GM23338 (cell line): ENCODE results near the gene WDR27. TPM values are rescaled to one million over a fixed set of nuclear protein-coding genes. Genes with fewer than 3 reads are reported as not detected.

Source experiments
- ATAC-seq: fragments of 200-7000 bp; cut with Tn5 transposase; 3 replicates; pipeline ENCODE4 v1.9.1; 2020
- DNase-seq: peaks from one replicate; pipeline ENCODE4 v3.0.0-alpha.2; 2015; ENCODE audit warnings: low spot score
- H2AFZ ChIP-seq: fragments of 200-600 bp; sonication (generic); 2 replicates; pipeline ENCODE4 v1.8.0; 2016; ENCODE audit warnings: antibody characterized with exemption, mild to moderate bottlenecking, moderate library complexity
- H3F3A ChIP-seq: fragments of 200-600 bp; sonication (generic); replicated peaks from 2 replicates; pipeline ENCODE4 v1.8.0; 2017; ENCODE audit warnings: antibody characterized with exemption, mixed run types, low read depth
- H3K27ac ChIP-seq: fragments of 200-600 bp; sonication (generic); 2 replicates; pipeline ENCODE4 v1.6.1; 2016; ENCODE audit warnings: low read depth
- H3K27me3 ChIP-seq: fragments of 200-600 bp; sonication (generic); 2 replicates; pipeline ENCODE4 v1.8.0; 2016; ENCODE audit warnings: mild to moderate bottlenecking, mixed run types, moderate library complexity; ENCODE audit not compliant: insufficient read depth
- H3K36me3 ChIP-seq: fragments of 200-600 bp; sonication (generic); 2 replicates; pipeline ENCODE4 v1.8.0; 2016; ENCODE audit warnings: mild to moderate bottlenecking; ENCODE audit not compliant: insufficient read depth
- H3K4me1 ChIP-seq: fragments of 200-600 bp; sonication (generic); 2 replicates; pipeline ENCODE4 v1.8.0; 2016; ENCODE audit warnings: mild to moderate bottlenecking, moderate library complexity; ENCODE audit not compliant: insufficient read depth
- H3K4me2 ChIP-seq: fragments of 200-600 bp; sonication (generic); 2 replicates; pipeline ENCODE4 v1.7.1; 2017; ENCODE audit warnings: mixed run types
- H3K4me3 ChIP-seq: fragments of 200-600 bp; sonication (generic); 2 replicates; pipeline ENCODE4 v1.6.1; 2016; ENCODE audit warnings: mixed run types
- H3K79me2 ChIP-seq: fragments of 200-600 bp; sonication (generic); replicated peaks from 2 replicates; pipeline ENCODE4 v1.8.0; 2017; ENCODE audit warnings: mild to moderate bottlenecking; ENCODE audit not compliant: insufficient read depth
- H3K9me2 ChIP-seq: fragments of 200-600 bp; sonication (generic); 2 replicates; pipeline ENCODE4 v1.8.0; 2017; ENCODE audit not compliant: insufficient read depth
- H4K20me1 ChIP-seq: fragments of 200-600 bp; sonication (generic); replicated peaks from 2 replicates; pipeline ENCODE4 v1.8.0; 2017; ENCODE audit warnings: mild to moderate bottlenecking; ENCODE audit not compliant: insufficient read depth
- H3K27ac Mint-ChIP-seq: 2 replicates; pipeline ENCODE4 v1.8.0; 2020; ENCODE audit warnings: inconsistent platforms, mild to moderate bottlenecking, moderate library complexity, mixed read lengths
- H3K27me3 Mint-ChIP-seq: 3 replicates; pipeline ENCODE4 v1.8.0; 2022; ENCODE audit warnings: low read depth, mild to moderate bottlenecking, moderate library complexity, mixed read lengths, inconsistent platforms; ENCODE audit not compliant: insufficient read depth, poor library complexity
- H3K36me3 Mint-ChIP-seq: 3 replicates; pipeline ENCODE4 v1.8.0; 2021; ENCODE audit warnings: low read depth, mild to moderate bottlenecking, inconsistent platforms, moderate library complexity, mixed read lengths
- H3K4me1 Mint-ChIP-seq: 3 replicates; pipeline ENCODE4 v1.8.0; 2020; ENCODE audit warnings: mild to moderate bottlenecking, inconsistent platforms, mixed read lengths
- H3K4me3 Mint-ChIP-seq: 3 replicates; pipeline ENCODE4 v1.8.0; 2021; ENCODE audit warnings: moderate library complexity, mild to moderate bottlenecking, inconsistent platforms, mixed read lengths
- H3K9me3 Mint-ChIP-seq: 3 replicates; pipeline ENCODE4 v1.8.0; 2020; ENCODE audit warnings: moderate library complexity, mild to moderate bottlenecking, inconsistent platforms, mixed read lengths
- CREB1 ChIP-seq: fragments of 250-450 bp; sonication (Bioruptor Pico); IDR thresholded peaks from 2 replicates; pipeline ENCODE4 v1.5.0; 2020; ENCODE audit warnings: low read depth, mild to moderate bottlenecking, moderate library complexity
- CTCF ChIP-seq, 2 experiments: fragments of 200-600 bp in 1 of 2; sonication (generic) in 1 of 2; conservative IDR thresholded peaks; 2 replicates each; pipeline versions ENCODE4 v1.5.1 to v1.6.1; 2016 to 2017; ENCODE audit warnings: antibody characterized with exemption in 2 of 2, low read depth in 2 of 2, mild to moderate bottlenecking in 2 of 2, moderate library complexity in 1 of 2
- ETS1 ChIP-seq: IDR thresholded peaks from 2 replicates; pipeline ENCODE4 v1.6.1; 2016; ENCODE audit warnings: antibody characterized with exemption
- EZH2 ChIP-seq: fragments of 200-600 bp; sonication (generic); IDR thresholded peaks from one replicate; pipeline ENCODE4 v1.8.0; 2017; ENCODE audit warnings: antibody characterized with exemption, mild to moderate bottlenecking, low read depth; ENCODE audit not compliant: unreplicated experiment
- EZH2phosphoT487 ChIP-seq: fragments of 200-600 bp; sonication (generic); IDR thresholded peaks from one replicate; pipeline ENCODE4 v1.8.1; 2018; ENCODE audit warnings: antibody characterized with exemption; ENCODE audit not compliant: unreplicated experiment
- JUNB ChIP-seq: IDR thresholded peaks from one replicate; pipeline ENCODE4 v1.6.1; 2016; ENCODE audit warnings: antibody characterized with exemption; ENCODE audit not compliant: unreplicated experiment
- NANOG ChIP-seq: IDR thresholded peaks from 2 replicates; pipeline ENCODE4 v1.6.1; 2016; ENCODE audit warnings: antibody characterized with exemption, borderline replicate concordance
- POLR2AphosphoS5 ChIP-seq: IDR thresholded peaks from 2 replicates; pipeline ENCODE4 v1.6.1; 2016; ENCODE audit warnings: antibody characterized with exemption, low read depth
- REST ChIP-seq: IDR thresholded peaks from one replicate; pipeline ENCODE4 v1.6.1; 2018; ENCODE audit warnings: antibody characterized with exemption; ENCODE audit not compliant: unreplicated experiment
- STAT1 ChIP-seq: IDR thresholded peaks from one replicate; pipeline ENCODE4 v1.6.1; 2016; ENCODE audit warnings: antibody characterized with exemption; ENCODE audit not compliant: unreplicated experiment
- ZNF114 ChIP-seq: fragments of 250-450 bp; sonication (Bioruptor Pico); IDR thresholded peaks from 2 replicates; pipeline ENCODE4 v1.5.0; 2020; ENCODE audit warnings: mild to moderate bottlenecking, moderate library complexity
- ZNF331 ChIP-seq: fragments of 250-450 bp; sonication (Bioruptor Pico); IDR thresholded peaks from 2 replicates; pipeline ENCODE4 v1.5.0; 2020; ENCODE audit warnings: low read depth, mild to moderate bottlenecking, moderate library complexity
- ZNF462 ChIP-seq: fragments of 250-450 bp; sonication (Bioruptor Pico); IDR thresholded peaks from 2 replicates; pipeline ENCODE4 v1.5.0; 2020; ENCODE audit warnings: mild to moderate bottlenecking, moderate library complexity
- polyA plus RNA-seq: library from polyadenylated mRNA; unstranded; fragments of >200 nt; fragmentation: Nextera tagmentation; extraction: Ambion mirVana; gene quantifications from 2 replicates; pipeline ENCODE4 v1.2.1, GENCODE V29; 2016
- total RNA-seq: library from RNA; depleted of rRNA; stranded (reverse); fragments of >200 nt; shearing (Covaris generic); gene quantifications from 2 replicates; pipeline ENCODE4 v1.2.3, GENCODE V29; 2014

WDR27 gene
- total and polyA plus RNA-seq, 2 experiments from 2014 or later, result 55.3 to 80.4 TPM

GRCh38 chr6:169543704-169544103, 158.1 kb downstream of the WDR27 start:
- H3K4me3 Mint-ChIP-seq, result no peak overlapping the region
- ATAC-seq, result no peak
- H3K4me3 ChIP-seq, result no peak overlapping the region

More at GRCh38 chr6:169543704-169544103, 158.1 kb downstream of the WDR27 start:
- Histone ChIP-seq H3F3A (no peaks in the 10 kb centered on the region), H3K27ac (no peak overlapping the region), H3K4me2 (no peak overlapping the region), H3K36me3 (peaks cover 6% of the 10 kb centered on the region; the same call in 1 of the 2 replicates), H3K27me3 (no peaks in the 10 kb centered on the region), H3K4me1 (no peaks in the 10 kb centered on the region), H2AFZ (no peak overlapping the region), H3K9me2 (no peaks in the 10 kb centered on the region; the same call in 1 of the 2 replicates), H3K79me2 (no peaks in the 10 kb centered on the region), H4K20me1 (no peaks in the 10 kb centered on the region)
- peaks cover 12% of the 10 kb centered on the region; the same call in 2 of the 3 replicates for H3K9me3 Mint-ChIP-seq
- no peak for DNase-seq
- H3K4me1 Mint-ChIP-seq, result 0 out of 3 replicates have a peak, but pooled peaks cover 3% of the 10 kb centered on the region
- no peaks in the 10 kb centered on the region for H3K27me3 Mint-ChIP-seq
- TF ChIP-seq STAT1 (no peak), ETS1 (no peak), EZH2 (no peak), ZNF462 (CRISPR knock-in tag) (no peak), CREB1 (CRISPR knock-in tag) (no peak), REST (no peak), JUNB (no peak), ZNF331 (CRISPR knock-in tag) (no peak), NANOG (no peak), EZH2phosphoT487 (no peak), ZNF114 (CRISPR knock-in tag) (no peak), CTCF (conservative IDR thresholded peaks at IDR 0.05; ENCODE audit: low read depth in 2 of 2) (no peak), POLR2AphosphoS5 (no peak)
- no peak overlapping the region for H3K27ac Mint-ChIP-seq
- peaks cover 11% of the 10 kb centered on the region for H3K36me3 Mint-ChIP-seq
